Stimulated activated CD4-positive, alpha-beta T cell treated with anti-CD3 and anti-CD28 coated beads, Interleukin-15, amount 100 ng/mL, for 1 hour (primary cell): ENCODE results near the gene PFKFB2.

Experiments used
- DNase-seq, 2 donors: peaks; one replicate each; pipeline ENCODE4 v3.0.0-alpha.2; 2020; ENCODE audit warnings: low read depth in 1 of 2, low spot score in 1 of 2

The PFKFB2 gene

GRCh38 chr1:207063014-207063413, 9.9 kb downstream of the PFKFB2 start:
- no peak for DNase-seq

GRCh38 chr1:207064561-207064960, 11.5 kb downstream of the PFKFB2 start:
- DNase-seq = no peak

GRCh38 chr1:207067185-207067584, 14.1 kb downstream of the PFKFB2 start:
- DNase-seq = no peak

GRCh38 chr1:207067665-207068064, 14.6 kb downstream of the PFKFB2 start:
- no peak for DNase-seq

GRCh38 chr1:207069061-207069460, 16.0 kb downstream of the PFKFB2 start:
- DNase-seq = no peak

- DNase-seq = no peak
Observed at GRCh38 chr1:207069858-207070506, 16.9 kb downstream of the PFKFB2 start.

GRCh38 chr1:207070811-207071210, 17.7 kb downstream of the PFKFB2 start:
- DNase-seq = no peak

- no peak for DNase-seq
Observed at GRCh38 chr1:207071426-207071825, 18.4 kb downstream of the PFKFB2 start.

GRCh38 chr1:207072233-207072632, 19.2 kb downstream of the PFKFB2 start:
- DNase-seq = no peak

- no peak for DNase-seq
Observed at GRCh38 chr1:207073906-207074820, 21.1 kb downstream of the PFKFB2 start.

GRCh38 chr1:207076181-207076955, 23.3 kb downstream of the PFKFB2 start:
- DNase-seq = no peak

GRCh38 chr1:207077012-207077411, 23.9 kb downstream of the PFKFB2 start:
- no peak for DNase-seq

GRCh38 chr1:207077470-207078377, 24.6 kb downstream of the PFKFB2 start:
- peak in 1 of 2 donors; percentile 21 for DNase-seq

- DNase-seq = no peak
Observed at GRCh38 chr1:207078578-207079132, 25.6 kb downstream of the PFKFB2 start.

- no peak for DNase-seq
Observed at GRCh38 chr1:207079706-207080241, 26.7 kb downstream of the PFKFB2 start.

- DNase-seq = no peak
Observed at GRCh38 chr1:207081088-207081487, 28.0 kb downstream of the PFKFB2 start.

- no peak for DNase-seq
Observed at GRCh38 chr1:207081806-207082205, 28.7 kb downstream of the PFKFB2 start.

GRCh38 chr1:207084232-207084631, 31.2 kb downstream of the PFKFB2 start:
- DNase-seq = no peak

GRCh38 chr1:207084701-207085180, 31.7 kb downstream of the PFKFB2 start:
- DNase-seq = no peak

- DNase-seq = no peak
Observed at GRCh38 chr1:207085887-207086286, 32.8 kb downstream of the PFKFB2 start.
